ENCODE measurements around the gene HOXB4.

Gene HOXB4

DNA sequence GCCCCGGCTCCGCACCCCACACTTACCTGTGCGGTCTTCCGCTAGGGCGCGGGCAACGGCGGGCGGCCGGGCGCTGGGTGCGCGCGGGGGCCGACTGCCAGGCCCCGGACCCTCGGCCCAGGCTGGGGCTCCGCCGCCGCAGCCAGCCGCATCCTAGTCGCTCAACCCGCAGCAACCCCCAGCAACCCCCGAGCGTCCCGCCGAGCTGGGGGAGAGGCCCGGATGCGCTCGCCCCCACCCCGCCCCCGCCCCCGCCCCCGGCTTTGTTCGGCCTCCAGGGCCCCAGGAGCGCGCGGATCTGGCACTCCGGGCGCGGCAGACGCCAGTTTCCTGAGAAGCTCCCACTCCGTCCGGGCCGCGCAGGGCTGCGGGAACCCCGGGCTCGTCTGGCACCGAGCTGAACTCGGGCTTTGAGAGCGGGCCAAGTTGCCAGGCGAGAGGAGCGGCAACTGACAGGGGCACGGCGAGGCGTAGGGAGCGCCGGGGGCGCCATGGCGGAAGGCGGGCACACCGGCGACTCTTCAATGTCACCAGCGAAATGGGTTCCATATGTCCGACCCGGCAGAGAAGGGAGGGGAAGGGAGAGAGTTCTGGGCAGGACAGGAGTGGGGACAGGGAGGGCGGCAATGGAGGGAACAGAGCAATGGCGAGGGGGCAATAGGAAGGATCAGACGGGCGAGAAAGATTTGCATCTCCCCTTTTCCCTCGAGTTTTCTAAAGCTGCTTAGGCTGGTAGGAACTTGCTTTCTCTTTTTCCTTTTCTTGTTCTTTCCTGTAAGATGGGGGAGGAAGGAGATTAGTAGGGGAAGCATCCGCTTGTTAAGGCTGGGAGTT, 13.7 kb downstream of the HOXB4 start:
- H3K27me3 Mint-ChIP-seq = no peaks in the 10 kb centered on the region
- DNase-seq (no peak), ATAC-seq (replicated peaks) (no peak)
- H3K9me3 Mint-ChIP-seq = no peaks in the 10 kb centered on the region
- no peak overlapping the region for H3K4me3 Mint-ChIP-seq
- peaks cover 4 to 12% of the 10 kb centered on the region in 2 donors for H3K4me1 Mint-ChIP-seq (ENCODE audit: low read depth in 2 of 2)
- no peak overlapping the region for H3K27ac Mint-ChIP-seq
- no peaks in the 10 kb centered on the region for H3K36me3 Mint-ChIP-seq (ENCODE audit: insufficient read depth)

DNA sequence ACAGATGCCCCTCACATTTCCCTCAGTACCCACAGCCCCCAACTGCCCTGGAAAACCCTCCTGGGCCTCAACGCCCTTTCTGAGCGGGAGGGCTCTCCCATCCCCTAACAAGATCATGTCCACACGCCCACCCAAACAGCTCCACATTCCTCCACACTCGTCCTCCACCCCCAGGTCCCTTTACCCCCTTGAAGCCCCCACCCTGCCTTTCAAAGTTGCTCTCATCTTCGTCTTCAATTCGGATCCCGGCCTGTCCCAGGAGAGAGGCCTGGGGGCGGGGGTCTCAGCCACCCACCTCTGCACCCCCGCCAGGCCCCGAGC, 14.3 kb downstream of the HOXB4 start:
- Mint-ChIP-seq H3K36me3 (ENCODE audit: insufficient read depth) (no peaks in the 10 kb centered on the region), H3K9me3 (no peaks in the 10 kb centered on the region), H3K27me3 (no peaks in the 10 kb centered on the region), H3K27ac (no peak overlapping the region), H3K4me1 (ENCODE audit: low read depth in 2 of 2) (peaks cover 4 to 12% of the 10 kb centered on the region in 2 donors), H3K4me3 (no peak overlapping the region)
- DNase-seq = no peak
- no peak for ATAC-seq (replicated peaks)

DNA sequence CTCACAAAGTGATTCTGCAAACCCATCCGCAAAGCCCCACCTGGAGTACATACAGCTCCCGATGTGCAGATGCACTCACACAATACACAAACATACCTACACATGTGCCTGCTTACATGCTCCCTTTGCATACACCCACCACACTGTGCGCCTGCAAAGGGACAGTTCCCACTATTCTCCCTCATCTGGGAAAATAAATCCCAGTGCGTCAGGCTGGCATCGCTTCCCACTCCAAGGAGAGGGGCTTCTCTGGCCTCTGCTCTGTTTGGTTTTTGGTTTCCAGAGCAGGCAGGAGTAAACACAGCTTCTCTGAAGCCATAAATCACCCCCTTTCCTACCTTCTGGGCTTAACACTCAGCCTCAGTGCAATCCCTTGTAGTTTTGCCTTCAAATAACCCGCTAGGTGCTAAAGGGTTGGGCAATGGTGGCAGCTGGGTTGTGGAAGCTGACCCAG, 14.7 kb downstream of the HOXB4 start:
- ATAC-seq (replicated peaks) = no peak
- H3K9me3 Mint-ChIP-seq = no peaks in the 10 kb centered on the region
- no peaks in the 10 kb centered on the region for H3K36me3 Mint-ChIP-seq (ENCODE audit: insufficient read depth)
- H3K27ac Mint-ChIP-seq = no peak overlapping the region
- no peak for DNase-seq
- no peaks in the 10 kb centered on the region for H3K27me3 Mint-ChIP-seq
- H3K4me3 Mint-ChIP-seq = no peak overlapping the region
- H3K4me1 Mint-ChIP-seq (ENCODE audit: low read depth in 2 of 2) = peaks cover 4 to 11% of the 10 kb centered on the region in 2 donors

DNA sequence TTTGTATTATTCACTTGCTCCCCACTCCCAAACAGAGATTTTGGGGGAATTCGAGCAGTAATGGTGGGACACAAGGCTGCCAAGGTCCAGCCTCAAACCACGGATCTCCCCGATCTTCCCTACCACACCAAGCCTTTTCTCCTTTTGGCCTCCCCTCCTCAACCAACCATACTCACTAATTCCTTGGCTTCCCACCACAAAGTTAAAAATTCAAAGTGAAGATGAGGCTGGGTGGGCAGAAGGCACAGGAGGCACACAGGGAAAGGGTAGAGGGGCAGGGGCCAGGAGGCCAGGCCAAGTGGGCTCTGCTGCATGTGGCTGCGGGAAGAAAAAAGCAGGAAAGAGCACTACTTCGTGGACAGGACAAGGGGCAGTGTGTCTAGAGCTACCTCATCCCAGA, 15.2 kb downstream of the HOXB4 start:
- Mint-ChIP-seq H3K4me3 (no peak overlapping the region), H3K27ac (no peak overlapping the region), H3K36me3 (ENCODE audit: insufficient read depth) (no peaks in the 10 kb centered on the region), H3K4me1 (ENCODE audit: low read depth in 2 of 2) (peaks cover 4 to 9% of the 10 kb centered on the region in 2 donors), H3K27me3 (no peaks in the 10 kb centered on the region), H3K9me3 (no peaks in the 10 kb centered on the region)
- DNase-seq (no peak), ATAC-seq (replicated peaks) (no peak)

DNA sequence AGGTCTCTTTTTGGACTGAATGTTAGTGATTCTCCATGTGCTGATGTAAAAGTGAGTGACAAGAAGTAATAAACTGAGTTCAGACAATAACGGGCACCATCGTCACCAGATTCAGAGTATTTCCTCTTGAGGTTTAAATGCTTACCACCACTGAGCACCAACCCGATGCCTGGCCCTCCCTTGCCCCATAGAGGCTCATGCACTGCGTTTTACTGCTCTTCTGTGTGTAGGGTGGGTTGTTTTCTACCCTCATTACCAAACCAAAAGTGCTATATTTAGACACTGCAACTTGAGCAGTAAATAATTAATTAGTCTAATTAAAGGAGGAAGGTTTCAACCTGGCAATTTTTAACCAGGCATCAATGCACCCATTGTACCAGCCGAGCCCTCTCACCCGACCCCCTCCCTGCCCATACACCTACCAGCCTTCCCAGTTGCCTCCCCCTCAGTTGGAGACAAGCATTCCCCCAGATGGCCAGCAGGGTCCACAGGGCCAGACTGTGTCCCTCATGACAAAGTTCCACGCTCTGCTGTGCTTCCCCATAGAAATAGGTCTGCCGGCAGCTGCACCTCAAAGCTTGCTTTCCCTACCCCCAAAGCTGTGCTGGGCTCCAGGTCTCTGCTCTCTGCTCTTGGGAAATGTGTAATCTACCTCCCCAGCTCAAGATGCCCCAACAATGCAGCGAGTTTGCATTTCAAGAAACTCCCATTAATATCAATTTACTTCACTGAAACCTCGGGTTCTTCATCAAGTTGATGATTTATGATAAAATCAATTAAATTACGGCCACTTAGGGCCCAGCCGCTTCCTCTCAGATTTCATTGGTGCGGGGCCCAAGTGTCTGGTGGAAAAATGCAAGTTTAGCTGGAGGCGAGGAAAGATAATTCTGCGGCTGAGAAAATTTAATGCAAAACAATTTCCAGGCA, 16.0 kb downstream of the HOXB4 start:
- peak; percentile 76 for ATAC-seq (replicated peaks)
- Mint-ChIP-seq H3K4me1 (ENCODE audit: low read depth in 2 of 2) (peaks cover 4 to 9% of the 10 kb centered on the region in 2 donors), H3K27ac (no peak overlapping the region), H3K27me3 (no peaks in the 10 kb centered on the region), H3K9me3 (no peaks in the 10 kb centered on the region), H3K36me3 (ENCODE audit: insufficient read depth) (no peaks in the 10 kb centered on the region), H3K4me3 (no peak overlapping the region)
- no peak for DNase-seq

DNA sequence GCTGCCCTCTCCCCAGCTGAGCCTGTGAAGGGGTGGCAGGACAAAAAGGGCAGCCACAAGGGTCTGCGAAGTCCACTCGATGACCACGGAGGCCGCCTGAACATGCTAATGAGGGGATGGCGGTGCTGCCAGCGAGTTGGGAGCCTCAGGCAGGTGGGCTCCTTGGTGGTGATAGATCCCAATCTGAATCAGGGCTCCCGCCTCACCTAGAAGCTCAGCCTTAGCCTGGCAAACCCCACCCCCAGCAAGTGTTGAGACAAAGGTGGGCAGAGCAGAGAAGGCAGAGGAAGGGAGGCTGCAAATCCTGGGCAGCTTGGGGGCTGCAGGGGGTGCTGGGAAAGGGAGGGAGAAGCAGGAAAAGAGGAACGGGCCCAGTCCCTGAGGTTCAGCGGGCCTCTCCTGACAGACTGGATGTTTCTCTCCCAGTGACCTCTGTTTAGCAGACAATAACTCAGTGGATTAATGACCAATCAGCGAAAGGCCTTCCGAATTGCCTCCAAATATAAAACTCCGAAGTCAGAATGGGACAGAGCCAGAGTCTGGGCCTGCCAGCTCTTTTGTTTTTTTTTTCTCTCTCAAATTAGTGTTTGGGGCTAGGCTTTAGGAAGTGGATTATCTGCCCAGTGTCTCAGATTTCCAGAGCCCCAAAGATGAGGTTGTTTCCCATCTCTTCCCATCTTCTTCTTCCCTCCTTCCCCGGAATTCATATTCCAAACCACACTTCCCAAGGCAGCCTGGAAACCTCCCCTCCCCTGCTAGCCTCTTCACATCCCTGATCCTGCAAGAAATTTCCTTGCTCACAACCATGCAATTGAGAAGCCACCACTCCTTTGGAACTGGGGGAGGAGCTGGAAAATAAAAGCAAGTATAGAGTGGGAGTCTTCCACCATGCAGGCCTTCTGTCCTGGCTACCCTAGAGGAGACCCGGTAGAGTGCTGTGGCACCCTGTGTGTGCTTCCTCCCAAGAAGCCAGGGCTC, 18.0 kb downstream of the HOXB4 start:
- no peak for DNase-seq
- H3K27me3 Mint-ChIP-seq = no peaks in the 10 kb centered on the region
- peaks cover 4 to 9% of the 10 kb centered on the region in 2 donors for H3K4me1 Mint-ChIP-seq (ENCODE audit: low read depth in 2 of 2)
- no peaks in the 10 kb centered on the region for H3K9me3 Mint-ChIP-seq
- H3K4me3 Mint-ChIP-seq = no peak overlapping the region
- ATAC-seq (replicated peaks) = no peak
- no peaks in the 10 kb centered on the region for H3K36me3 Mint-ChIP-seq (ENCODE audit: insufficient read depth)
- H3K27ac Mint-ChIP-seq = no peak overlapping the region

DNA sequence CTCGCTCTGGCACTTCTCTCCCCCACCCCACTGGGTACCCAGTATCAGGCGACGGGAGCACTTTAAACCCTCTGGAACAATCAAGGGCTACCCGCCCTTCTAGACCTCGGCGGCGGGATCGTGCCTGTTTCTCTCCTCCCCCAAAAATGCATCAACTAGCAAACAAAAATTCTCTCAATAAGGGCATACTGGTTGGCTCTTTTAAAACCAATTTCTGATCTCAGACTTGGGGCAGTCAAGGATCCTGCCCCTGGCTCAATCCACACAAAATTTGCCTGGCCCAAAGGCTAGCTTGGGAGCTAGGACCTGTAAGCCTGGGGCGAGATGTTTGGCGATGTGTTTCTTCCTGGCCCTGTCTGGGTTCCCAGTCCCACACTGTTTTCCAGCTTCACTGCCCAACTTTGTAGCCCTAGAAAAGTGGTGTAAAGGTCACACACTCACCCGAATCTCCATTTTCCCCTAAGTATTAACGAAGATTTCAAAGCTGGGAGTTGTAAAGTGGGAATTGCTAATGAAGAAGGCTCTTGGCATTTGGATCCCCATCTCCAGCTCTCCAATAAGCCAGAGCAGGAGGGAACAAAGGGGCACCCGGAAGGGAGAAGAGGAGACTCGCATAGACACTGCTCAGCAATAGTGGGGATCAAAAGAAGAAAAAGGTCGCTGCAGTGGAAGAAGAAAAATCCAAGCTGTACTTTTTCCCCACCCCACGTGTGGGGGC, 18.9 kb downstream of the HOXB4 start:
- DNase-seq (no peak), ATAC-seq (replicated peaks) (no peak)
- Mint-ChIP-seq H3K36me3 (ENCODE audit: insufficient read depth) (peaks cover under 1% of the 10 kb centered on the region), H3K9me3 (no peaks in the 10 kb centered on the region), H3K27me3 (no peaks in the 10 kb centered on the region), H3K4me3 (no peak overlapping the region), H3K4me1 (ENCODE audit: low read depth in 2 of 2) (peaks cover 4 to 9% of the 10 kb centered on the region in 2 donors), H3K27ac (no peak overlapping the region)

DNA sequence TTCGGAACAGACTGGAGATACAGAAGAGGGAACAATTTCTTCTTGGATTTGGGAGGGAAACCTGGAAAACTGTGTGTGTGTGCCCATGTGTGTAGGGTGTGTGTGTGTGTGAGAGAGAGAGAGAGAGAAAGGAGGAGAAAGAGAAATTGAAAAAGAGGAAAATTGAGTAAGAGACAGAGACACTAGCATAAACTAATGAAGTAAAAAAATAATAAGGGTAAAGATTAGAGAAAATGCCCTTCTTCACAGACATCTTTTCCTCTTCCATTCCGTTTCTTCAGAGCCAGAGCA, 19.4 kb downstream of the HOXB4 start:
- DNase-seq (no peak), ATAC-seq (replicated peaks) (no peak)
- Mint-ChIP-seq H3K9me3 (no peaks in the 10 kb centered on the region), H3K27me3 (no peaks in the 10 kb centered on the region), H3K4me1 (ENCODE audit: low read depth in 2 of 2) (peaks cover 4 to 9% of the 10 kb centered on the region in 2 donors), H3K27ac (no peak overlapping the region), H3K36me3 (ENCODE audit: insufficient read depth) (peaks cover 3% of the 10 kb centered on the region), H3K4me3 (no peak overlapping the region)

DNA sequence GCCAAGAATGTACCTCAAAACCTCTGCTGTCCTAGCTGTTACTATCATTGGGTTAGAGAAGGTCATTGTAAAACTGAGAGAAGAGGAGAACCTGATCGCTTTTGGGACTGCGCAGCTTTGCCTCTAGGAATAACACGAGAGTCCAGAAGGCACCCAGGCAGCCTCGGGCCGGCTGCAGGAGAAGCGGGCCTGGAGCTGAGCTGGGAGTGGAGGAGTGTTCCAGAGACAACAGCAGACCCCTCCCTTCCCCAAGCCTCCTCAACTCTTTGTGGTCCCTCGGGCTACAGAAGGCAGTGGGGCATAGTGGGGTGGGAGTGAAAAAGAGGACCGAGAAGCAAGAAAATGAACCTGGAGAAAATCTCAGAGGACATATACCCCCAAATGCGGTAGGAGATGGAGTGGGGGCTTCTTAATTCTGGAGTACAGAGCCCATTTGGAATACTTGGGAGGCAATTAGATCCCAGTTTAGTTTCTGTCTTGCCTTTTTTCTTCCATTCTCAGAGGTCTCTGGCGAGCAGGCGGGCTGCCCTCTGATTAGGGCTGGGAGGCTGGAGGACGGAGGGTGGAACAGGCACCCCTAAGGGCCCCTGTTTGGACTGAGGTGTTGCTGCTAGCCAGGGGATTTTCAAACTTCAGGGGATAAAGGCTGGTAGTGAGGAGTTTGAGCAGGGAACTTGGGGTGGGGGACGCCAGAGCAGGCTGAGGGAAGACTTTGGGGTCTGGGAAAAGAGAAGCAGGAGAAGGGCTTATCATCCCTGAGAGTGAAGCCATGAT, 19.9 kb downstream of the HOXB4 start:
- peaks cover 4 to 9% of the 10 kb centered on the region in 2 donors for H3K4me1 Mint-ChIP-seq (ENCODE audit: low read depth in 2 of 2)
- ATAC-seq (replicated peaks) (no peak), DNase-seq (no peak)
- no peaks in the 10 kb centered on the region for H3K9me3 Mint-ChIP-seq
- no peak overlapping the region for H3K4me3 Mint-ChIP-seq
- peaks cover 3% of the 10 kb centered on the region for H3K36me3 Mint-ChIP-seq (ENCODE audit: insufficient read depth)
- H3K27ac Mint-ChIP-seq = no peak overlapping the region
- H3K27me3 Mint-ChIP-seq = no peaks in the 10 kb centered on the region

DNA sequence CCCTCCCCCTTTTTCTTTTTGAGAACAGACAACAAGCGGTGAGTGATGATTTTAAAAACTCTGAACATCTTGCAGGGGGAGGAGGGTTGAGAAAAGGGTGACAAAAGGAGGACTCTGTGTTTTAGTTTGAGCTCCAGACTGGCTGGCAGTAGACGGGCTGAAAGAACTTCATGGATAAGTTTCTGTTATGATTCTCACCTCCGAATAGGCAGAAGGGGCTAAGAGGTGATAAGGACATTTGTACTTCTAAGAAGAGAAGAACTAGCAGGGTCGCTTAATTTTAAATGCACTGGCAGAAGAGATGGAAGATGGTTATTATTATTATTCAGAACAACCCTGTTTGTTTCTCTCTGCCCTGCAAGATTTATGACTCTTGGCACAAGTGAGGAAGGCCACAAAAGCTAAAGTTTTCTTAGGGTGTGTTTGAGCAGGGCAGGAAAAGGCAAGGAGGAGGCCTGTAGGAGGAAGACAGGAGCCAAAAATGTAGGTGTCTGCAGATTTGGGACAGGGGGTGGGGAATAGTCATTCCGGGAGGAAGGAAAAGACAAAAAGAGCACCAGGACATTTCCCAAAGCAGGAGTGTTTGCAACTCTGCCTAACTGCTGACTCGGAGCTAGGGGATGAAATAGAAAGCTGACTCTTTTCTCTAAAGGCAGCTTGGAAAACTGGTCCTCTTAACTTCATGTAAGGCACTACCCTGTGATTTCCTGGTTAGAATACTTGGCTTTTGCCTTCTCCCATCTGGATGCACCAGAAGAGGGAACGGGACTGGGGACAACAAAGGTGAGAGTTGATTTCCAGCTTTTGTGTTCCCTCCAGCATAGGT, 21.4 kb downstream of the HOXB4 start:
- H3K9me3 Mint-ChIP-seq = no peaks in the 10 kb centered on the region
- no peak for DNase-seq
- H3K4me1 Mint-ChIP-seq (ENCODE audit: low read depth in 2 of 2) = peaks cover 2 to 6% of the 10 kb centered on the region in 2 donors
- ATAC-seq (replicated peaks) = no peak
- H3K4me3 Mint-ChIP-seq = no peak overlapping the region
- no peaks in the 10 kb centered on the region for H3K27me3 Mint-ChIP-seq
- H3K27ac Mint-ChIP-seq = no peak overlapping the region
- peaks cover 3% of the 10 kb centered on the region for H3K36me3 Mint-ChIP-seq (ENCODE audit: insufficient read depth)

DNA sequence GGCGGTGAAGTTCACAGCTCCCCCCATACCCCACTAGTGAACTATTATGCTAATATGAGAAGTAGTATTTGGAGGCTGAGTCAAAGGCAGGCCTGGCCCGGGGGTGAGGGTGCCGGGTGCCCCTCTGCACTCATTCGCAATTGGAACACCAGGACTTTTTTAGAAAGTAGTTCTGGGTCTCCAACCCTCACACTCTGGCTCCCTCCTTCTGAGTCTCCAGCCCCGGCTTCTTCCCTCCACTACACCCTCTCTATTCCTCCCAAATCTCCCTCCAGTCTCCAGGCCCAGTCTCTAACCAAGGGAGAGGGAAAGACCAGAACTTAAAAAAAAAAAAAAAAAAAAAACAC, 21.9 kb downstream of the HOXB4 start:
- Mint-ChIP-seq H3K9me3 (no peaks in the 10 kb centered on the region), H3K4me1 (ENCODE audit: low read depth in 2 of 2) (peaks cover 0 to under 1% of the 10 kb centered on the region in 2 donors), H3K36me3 (ENCODE audit: insufficient read depth) (peaks cover 3% of the 10 kb centered on the region), H3K27ac (no peak overlapping the region), H3K27me3 (no peaks in the 10 kb centered on the region), H3K4me3 (no peak overlapping the region)
- ATAC-seq (replicated peaks) (no peak), DNase-seq (no peak)
